ENCODE results near the gene FNBP1. TPM values are rescaled to one million over a fixed set of nuclear protein-coding genes. Genes with fewer than 3 reads are reported as not detected.
"Not testable (repeated sequence)": the region's sequence is repeated elsewhere in the genome, so short reads cannot be mapped to it uniquely, and the experiment has no call there.

Gene FNBP1
- total RNA-seq, 6 experiments from 2014 or later = 11.7 to 27.1 (median 15.9) TPM

- H3K27ac ChIP-seq = no peak overlapping the region
- WGBS (ENCODE audit: insufficient coverage, low coverage, low lambda C conversion rate, missing lambda C conversion rate) = 90% methylated on average over 6 of the region's 6 CpGs
- H3K9me3 ChIP-seq = no peaks in the 10 kb centered on the region
- H3K4me1 ChIP-seq = peaks cover 0 to 3% (median 0%) of the 10 kb centered on the region in 4 donors
- no peaks in the 10 kb centered on the region for H3K27me3 ChIP-seq
- TF ChIP-seq, protein P1, sequence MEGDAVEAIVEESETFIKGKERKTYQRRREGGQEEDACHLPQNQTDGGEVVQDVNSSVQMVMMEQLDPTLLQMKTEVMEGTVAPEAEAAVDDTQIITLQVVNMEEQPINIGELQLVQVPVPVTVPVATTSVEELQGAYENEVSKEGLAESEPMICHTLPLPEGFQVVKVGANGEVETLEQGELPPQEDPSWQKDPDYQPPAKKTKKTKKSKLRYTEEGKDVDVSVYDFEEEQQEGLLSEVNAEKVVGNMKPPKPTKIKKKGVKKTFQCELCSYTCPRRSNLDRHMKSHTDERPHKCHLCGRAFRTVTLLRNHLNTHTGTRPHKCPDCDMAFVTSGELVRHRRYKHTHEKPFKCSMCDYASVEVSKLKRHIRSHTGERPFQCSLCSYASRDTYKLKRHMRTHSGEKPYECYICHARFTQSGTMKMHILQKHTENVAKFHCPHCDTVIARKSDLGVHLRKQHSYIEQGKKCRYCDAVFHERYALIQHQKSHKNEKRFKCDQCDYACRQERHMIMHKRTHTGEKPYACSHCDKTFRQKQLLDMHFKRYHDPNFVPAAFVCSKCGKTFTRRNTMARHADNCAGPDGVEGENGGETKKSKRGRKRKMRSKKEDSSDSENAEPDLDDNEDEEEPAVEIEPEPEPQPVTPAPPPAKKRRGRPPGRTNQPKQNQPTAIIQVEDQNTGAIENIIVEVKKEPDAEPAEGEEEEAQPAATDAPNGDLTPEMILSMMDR (IDR thresholded peaks at IDR 0.05) = no peak
- TF ChIP-seq POLR2A (IDR thresholded peaks at IDR 0.05) = no peak
- no peak for DNase-seq
- ATAC-seq = no peak
- peaks cover 0 to 24% (median 5%) of the 10 kb centered on the region in 4 donors for H3K36me3 ChIP-seq
- H3K4me3 ChIP-seq = no peak overlapping the region
- intact Hi-C loops (cut with DNase I) = no loop called here
Measured at GRCh38 chr9:129897263-129897662, 145.7 kb downstream of the FNBP1 start.

DNA sequence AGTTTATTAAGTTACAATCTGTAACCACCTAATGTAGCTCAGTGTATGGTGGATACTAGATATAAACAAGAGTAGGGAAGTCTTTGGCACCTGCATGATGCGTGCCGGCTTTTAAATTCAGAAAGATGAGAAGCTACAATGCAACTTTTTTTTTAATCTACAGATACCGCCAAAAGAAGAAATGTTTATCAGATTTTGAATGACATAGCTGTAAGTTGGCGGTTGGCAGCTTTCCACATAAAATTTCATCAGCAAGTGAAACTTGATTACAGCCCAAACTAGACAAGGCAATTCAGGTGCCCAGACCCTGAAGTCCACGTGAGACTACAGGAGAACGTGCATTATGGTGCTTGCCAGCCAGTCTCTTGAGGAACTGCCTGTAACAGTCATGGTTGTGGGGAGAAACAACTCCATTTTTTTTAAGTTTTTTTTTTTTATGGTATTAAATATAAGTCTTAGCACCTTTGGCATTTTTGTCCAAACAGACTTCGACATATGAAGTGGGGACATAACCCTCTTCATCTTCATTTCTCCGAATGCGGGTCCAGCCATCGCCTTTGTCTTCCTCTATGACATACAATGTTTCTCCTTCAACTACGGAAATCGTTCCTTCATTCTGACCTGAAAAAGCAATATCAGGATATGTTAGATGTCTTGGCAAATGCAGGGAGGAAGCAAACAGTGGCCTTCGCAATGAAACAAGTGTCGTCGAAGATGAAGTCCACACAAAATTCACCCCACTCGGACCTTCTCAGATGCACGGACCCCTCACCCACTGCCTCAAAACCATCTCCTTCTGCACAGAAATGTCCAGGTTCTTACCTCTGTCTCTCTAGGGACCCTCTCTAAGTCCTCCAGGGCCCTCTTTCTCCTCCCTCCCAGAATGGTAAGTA is 147.4 kb downstream of the FNBP1 start:
- Histone ChIP-seq H3K27me3 (no peaks in the 10 kb centered on the region), H3K36me3 (peaks cover 0 to 24% (median 5%) of the 10 kb centered on the region in 4 donors), H3K27ac (no peak overlapping the region), H3K9me3 (no peaks in the 10 kb centered on the region), H3K4me3 (no peak overlapping the region), H3K4me1 (peaks cover 0 to 3% (median 0%) of the 10 kb centered on the region in 4 donors)
- no peak for DNase-seq
- WGBS (ENCODE audit: insufficient coverage, low coverage, low lambda C conversion rate, missing lambda C conversion rate) = 90% methylated on average over 15 of the region's 17 CpGs
- no peak for TF ChIP-seq POLR2A (IDR thresholded peaks at IDR 0.05)
- TF ChIP-seq, protein P1 (IDR thresholded peaks at IDR 0.05) = no peak
- ATAC-seq = no peak
- intact Hi-C loops (cut with DNase I) = no loop called here

DNA sequence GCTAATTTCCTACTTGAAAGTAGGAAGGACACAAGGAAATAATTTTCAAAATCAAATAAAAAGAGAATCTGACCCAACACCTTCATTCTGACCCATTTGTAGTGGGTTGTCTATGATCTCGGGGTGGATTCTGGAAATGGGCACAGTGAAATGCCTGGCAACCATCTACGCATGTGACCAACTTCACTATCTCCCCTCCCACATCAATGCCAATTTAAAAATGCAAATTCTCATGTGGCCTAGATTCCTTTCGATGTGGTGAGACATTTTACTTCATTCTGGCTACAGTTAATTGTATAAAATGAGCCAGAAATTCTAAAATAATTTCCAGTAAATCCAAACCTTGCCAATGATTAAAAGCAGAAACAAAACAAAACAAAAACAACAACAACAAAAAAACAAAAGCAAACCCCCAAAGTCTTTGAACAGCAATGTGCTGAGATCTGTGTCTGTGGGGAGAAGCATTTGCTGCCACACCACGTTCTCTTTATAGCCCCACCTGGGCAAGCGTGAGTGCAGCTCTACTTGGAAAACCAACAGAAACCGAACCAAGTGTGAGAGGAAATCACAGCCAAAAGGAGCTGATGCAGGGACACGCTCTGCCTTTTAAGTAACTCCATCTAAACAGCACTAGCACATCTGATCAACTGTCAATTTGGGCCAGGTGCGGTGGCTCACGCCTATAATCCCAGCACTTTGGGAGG is 148.7 kb downstream of the FNBP1 start:
- no peak overlapping the region for H3K27ac ChIP-seq
- no peak overlapping the region for H3K4me3 ChIP-seq
- TF ChIP-seq POLR2A (IDR thresholded peaks at IDR 0.05) = no peak
- TF ChIP-seq, protein P1 (IDR thresholded peaks at IDR 0.05) = no peak
- H3K36me3 ChIP-seq = peaks cover 0 to 13% (median 2%) of the 10 kb centered on the region in 4 donors
- H3K4me1 ChIP-seq = peaks cover 0 to 3% (median 0%) of the 10 kb centered on the region in 4 donors
- no peaks in the 10 kb centered on the region for H3K9me3 ChIP-seq
- intact Hi-C loops (cut with DNase I) = no loop called here
- DNase-seq (no peak), ATAC-seq (no peak)
- H3K27me3 ChIP-seq = no peaks in the 10 kb centered on the region
- WGBS (ENCODE audit: insufficient coverage, low coverage, low lambda C conversion rate, missing lambda C conversion rate) = 77% methylated on average over 8 of the region's 9 CpGs

DNA sequence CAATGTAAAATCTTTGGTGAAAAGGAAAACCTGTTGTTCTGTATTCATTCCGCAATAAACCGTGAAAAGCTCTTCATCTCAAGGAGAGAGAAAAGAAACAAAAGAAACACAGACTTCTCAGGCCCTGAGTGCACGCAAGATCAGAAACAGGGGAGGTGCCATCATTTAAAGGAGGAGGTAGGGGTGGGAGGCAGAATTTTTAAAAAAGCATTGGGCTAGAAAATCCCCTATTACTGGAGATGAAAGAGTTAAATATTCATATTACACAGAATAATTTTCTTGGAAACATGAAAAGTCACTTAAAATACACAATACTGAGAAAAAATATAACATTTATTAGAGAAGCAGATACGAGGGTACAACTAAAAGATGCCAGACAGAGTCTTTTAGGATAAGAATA is 151.4 kb downstream of the FNBP1 start:
- DNase-seq (no peak), ATAC-seq (no peak)
- intact Hi-C loops (cut with DNase I) = no loop called here
- Histone ChIP-seq H3K27me3 (no peaks in the 10 kb centered on the region), H3K4me1 (peaks cover 0 to 3% (median 0%) of the 10 kb centered on the region in 4 donors), H3K27ac (peak overlapping the region in 1 of 3 donors; percentile 51), H3K4me3 (no peak overlapping the region), H3K36me3 (peaks cover 0 to 9% (median 0%) of the 10 kb centered on the region in 4 donors), H3K9me3 (no peaks in the 10 kb centered on the region)
- TF ChIP-seq POLR2A (IDR thresholded peaks at IDR 0.05) = no peak
- TF ChIP-seq, protein P1 (IDR thresholded peaks at IDR 0.05) = no peak
- 71% methylated on average over 4 of the region's 4 CpGs for WGBS (ENCODE audit: insufficient coverage, low coverage, low lambda C conversion rate, missing lambda C conversion rate)

DNA sequence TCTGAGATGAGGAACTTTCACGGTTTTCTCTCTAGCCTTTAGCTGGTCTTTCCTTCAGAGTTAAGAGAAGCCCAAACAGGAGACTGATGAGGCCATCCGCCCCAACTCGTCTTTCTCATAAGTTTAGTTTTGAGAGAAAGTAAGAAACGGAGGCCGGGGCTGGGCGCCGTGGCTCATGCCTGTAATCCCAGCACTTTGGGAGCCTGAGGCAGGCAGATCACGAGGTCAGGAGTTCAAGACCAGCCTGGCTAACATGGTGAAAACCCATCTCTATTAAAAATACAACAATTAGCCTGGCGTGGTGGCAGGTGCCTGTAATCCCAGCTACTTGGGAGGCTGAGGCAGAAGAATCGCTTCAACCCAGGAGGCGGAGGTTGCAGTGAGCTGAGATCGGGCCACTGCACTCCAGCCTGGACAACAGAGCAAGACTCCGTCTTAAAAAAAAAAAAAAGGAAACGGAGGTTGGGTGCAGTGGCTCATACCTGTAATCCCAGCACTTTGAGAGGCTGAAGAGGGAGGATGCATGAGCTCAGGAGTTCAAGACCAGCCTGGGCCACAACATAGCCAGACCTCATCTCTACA is 152.2 kb downstream of the FNBP1 start:
- DNase-seq; H3K4me3 ChIP-seq; H3K9me3 ChIP-seq; H3K4me1 ChIP-seq; H3K36me3 ChIP-seq; intact Hi-C loops (cut with DNase I); H3K27me3 ChIP-seq; ATAC-seq: not testable (repeated sequence)
- 75% methylated on average over 13 of the region's 14 CpGs for WGBS (ENCODE audit: insufficient coverage, low coverage, low lambda C conversion rate, missing lambda C conversion rate)
- H3K27ac ChIP-seq = peak overlapping the region in 2 of 3 donors; percentile 43 to 51
